IPS-18c (cell line): ENCODE data around the gene CCL17.
"Not testable (repeated sequence)": the region's sequence is repeated elsewhere in the genome, so short reads cannot be mapped to it uniquely, and the experiment has no call there.

Experiments
- H3K4me3 ChIP-seq: 2 replicates; pipeline ENCODE4 v1.7.0; 2013; ENCODE audit warnings: low read depth, mild to moderate bottlenecking, low read length, moderate library complexity; ENCODE audit not compliant: insufficient read depth
- H3K9me3 ChIP-seq: one replicate; pipeline ENCODE4 v1.6.1; 2013; ENCODE audit warnings: mild to moderate bottlenecking, low read length, moderate library complexity; ENCODE audit not compliant: control insufficient read depth, insufficient read depth

Gene CCL17

DNA sequence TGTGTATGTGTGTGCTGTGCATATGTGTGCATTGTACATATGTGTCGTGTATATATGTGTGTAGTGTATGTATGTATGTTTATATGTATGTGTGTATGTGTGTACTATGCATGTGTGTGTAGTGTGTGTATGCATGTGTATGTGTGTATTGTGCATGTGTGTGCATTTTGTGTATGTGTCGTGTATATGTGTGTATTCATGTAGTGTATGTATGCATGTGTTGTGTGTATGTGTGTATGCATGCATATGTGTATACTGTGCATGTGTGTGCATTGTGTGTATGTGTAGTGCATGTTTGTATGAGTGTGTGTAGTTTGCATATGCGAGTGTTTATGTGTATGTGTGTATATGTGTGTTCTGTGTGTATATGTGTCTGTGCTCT lies 15.5 kb upstream of the CCL17 start:
- Histone ChIP-seq H3K4me3 (no peak overlapping the region), H3K9me3 (no peaks in the 10 kb centered on the region)

DNA sequence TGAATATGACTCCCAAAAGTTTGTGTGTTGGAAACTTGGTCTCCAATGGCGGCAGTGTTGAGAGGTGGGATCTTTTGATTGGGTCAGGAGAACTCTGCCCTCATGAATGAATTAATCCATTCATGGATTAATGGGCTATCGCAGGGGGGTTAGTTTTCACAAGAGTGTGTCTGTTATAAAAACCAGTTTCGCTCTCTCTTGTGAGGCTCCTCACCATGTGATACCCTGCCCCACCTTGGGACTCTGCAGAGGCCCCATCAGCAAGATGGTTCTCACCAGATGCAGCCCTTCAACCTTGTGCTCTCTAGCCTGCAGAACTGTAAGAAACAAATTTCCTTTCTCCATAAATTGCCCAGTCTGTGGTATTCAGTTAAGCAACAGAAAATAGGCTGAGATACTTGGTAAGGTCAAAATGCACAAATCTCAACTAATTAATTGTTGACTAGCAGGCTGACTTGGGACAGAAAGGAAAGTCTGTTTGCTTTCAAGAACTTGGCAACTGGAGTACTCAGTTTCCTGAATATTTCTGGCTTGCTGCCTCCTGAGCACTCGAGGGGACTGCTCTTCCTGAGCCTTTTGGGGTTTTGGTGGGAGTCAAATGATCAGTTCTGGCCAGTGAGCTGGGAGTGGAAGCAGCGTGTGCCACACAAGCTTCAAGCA lies 13.8 kb upstream of the CCL17 start:
- H3K4me3 ChIP-seq = no peak overlapping the region

DNA sequence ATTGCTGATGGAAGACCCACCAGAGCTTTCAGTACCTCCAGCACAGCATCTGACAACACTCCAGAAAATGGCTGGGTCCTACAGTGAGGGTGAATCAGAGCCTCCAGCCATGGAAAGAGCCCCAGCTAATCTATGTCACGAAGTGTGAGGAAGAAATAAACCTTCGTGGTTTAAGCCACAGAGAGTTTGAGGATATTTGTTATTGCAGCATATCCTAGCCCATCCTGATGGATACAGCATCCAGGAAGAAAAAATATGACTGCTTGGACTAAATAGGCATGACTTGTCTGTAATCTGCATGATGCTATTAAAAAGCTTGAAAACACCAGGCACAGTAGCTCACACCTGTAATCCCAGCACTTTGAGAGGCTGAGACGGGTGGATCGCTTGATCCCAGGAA lies 13.3 kb upstream of the CCL17 start:
- Histone ChIP-seq H3K9me3 (no peaks in the 10 kb centered on the region), H3K4me3 (no peak overlapping the region)

More for the DNA sequence above, 13.8 kb upstream of the CCL17 start:
- no peaks in the 10 kb centered on the region for H3K9me3 ChIP-seq

DNA sequence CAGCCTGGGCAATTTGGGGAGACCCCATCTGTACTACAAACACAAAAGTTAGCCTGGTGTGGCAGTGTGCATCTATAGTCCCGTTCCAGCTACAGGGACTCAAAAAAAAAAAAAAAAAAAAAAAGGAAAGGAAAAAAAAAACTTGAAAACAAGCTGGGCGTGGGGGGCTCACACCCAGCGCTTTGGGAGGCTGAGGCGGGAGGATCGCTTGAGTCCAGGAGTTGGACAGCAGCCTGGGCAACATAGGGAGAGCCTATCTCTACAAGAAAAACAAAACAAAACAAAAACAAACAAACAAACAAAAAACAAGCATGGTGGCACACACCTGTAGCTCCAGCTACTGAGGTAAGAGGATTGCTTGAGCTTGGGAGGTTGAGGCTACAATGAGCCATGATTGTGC lies 12.9 kb upstream of the CCL17 start:
- no peaks in the 10 kb centered on the region for H3K9me3 ChIP-seq
- H3K4me3 ChIP-seq = no peak overlapping the region

DNA sequence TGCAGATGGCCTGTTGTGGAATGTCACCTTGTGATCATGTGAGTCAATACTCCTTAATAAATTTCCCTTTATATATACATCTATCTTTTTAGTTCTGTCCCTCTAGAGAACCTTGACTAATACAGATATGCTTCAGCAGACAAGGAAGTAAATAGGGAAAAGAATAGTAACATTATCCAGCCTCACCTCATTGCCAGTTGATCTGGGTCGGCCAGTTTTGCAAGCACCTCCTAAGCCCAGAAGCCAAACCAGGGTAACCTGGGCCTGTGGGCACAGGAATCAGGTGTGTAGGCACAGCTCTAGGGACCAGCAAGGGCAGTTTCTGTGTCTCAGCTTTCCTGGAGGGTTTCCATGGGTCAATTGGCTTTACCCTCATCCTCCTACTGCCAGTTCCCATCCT lies 11.9 kb upstream of the CCL17 start:
- no peak overlapping the region for H3K4me3 ChIP-seq

DNA sequence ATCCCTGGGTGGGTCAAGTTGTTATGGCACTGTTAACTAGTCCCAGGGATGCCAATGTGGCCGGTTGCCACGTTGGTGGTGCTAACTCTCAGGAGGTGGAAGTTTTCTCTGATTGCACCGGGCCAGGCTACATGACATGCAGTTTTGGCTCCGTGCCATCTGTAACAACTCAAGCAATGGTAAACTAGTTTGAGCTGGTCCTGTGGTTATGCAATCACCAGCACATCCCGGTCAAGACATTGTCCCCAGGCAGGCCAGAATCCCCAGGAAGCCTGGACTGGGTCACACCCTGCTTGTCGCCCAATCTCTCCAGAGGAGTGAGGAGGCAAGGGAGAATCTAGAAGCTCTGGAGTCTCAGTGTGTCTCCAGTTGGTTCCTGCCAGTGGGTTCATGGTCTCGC lies 10.1 kb upstream of the CCL17 start:
- Histone ChIP-seq H3K9me3 (no peaks in the 10 kb centered on the region), H3K4me3 (no peak overlapping the region)

More for the DNA sequence above, 11.9 kb upstream of the CCL17 start:
- H3K9me3 ChIP-seq = no peaks in the 10 kb centered on the region

DNA sequence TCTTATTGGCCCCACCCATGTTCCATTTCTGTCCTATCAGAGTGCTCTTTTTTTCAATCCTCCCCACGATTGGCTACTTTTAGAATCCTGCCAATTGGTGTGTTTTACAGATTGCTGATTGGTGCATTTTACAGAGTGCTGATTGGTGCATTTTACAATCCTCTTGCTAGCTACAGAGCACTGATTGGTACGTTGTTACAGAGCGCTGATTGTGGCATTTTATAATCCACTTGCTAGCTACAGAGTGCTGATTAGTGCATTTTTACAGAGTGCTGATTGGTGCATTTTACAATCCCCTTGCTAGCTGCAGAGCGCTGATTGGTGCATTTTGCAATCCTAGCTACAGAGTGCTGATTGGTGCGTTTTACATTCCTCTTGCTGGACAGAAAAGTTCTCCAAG lies 9.5 kb upstream of the CCL17 start:
- Histone ChIP-seq H3K4me3 (no peak overlapping the region), H3K9me3 (no peaks in the 10 kb centered on the region)

DNA sequence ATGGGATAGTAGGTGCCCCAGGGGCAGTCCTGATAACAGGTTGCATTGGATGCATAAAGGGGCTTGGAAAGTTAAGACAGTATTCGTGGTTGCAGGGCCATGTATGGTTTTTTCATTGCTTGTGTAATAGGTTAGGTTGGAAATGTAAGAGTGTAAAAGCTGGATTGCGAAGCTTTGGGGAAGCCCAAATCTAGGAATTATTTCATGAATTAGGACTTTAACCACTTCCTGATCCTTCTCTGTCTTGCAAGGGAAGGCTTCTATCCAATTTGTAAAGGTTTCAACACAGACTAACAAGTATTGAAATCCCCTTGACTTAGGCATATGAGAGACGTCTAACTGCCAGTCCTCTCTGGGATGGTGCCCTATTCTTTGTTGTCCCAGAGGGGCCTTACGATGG lies 7.8 kb upstream of the CCL17 start:
- no peak overlapping the region for H3K4me3 ChIP-seq
- no peaks in the 10 kb centered on the region for H3K9me3 ChIP-seq

DNA sequence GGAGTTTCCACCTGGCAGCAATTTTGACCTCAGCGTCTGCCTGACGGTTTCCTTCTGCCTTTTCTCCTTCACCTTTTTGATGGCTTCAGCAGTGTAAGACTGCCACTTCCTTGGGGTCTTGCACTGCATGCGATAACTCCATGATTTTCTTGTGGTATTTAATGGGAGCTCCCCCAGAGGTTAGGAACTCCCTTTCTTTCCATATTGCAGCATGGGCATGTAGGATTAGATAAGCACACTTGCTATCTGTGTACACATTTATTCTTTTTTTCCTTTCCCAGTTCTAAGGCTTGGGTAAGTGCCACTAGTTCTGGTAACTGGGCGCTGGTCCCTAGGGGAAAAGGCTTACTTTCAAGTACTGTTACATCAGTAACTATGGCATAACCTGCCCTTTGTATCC lies 7.1 kb upstream of the CCL17 start:
- not testable (repeated sequence) for H3K4me3 ChIP-seq, H3K9me3 ChIP-seq

DNA sequence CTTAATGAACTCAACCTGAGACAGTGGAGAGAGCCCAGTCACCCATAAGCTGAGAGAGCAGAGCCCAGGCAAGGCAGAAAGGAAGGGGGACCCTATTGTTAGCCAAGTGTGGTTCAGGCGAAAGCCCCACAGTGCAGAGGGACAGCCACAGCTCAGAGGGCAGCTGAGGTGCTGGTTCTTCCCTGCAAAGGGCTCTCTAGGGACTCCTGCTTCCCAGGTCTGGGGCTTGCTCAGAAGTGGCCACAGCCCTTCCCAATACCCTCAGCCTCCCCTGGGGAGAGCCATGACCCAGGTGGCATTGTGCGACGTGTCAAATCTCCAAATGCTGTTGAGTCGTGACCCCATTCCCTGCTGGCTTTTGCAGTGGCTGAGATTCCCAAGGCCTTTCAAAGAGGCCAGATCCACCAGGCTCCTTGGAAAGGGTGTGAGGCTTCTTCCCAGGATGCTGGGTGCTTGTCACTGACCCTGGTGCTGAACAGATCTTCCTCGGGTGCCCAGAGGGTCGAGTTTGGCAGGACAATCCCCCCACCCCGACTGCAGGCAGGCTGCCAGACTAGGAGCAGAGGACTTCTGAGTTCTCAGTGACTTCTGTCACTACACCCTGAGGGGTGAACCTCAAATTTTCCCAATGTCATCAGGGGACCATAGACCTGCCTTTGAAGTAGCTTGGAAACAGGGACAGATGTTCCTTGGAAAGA lies 2.5 kb upstream of the CCL17 start:
- Histone ChIP-seq H3K4me3 (no peak overlapping the region), H3K9me3 (no peaks in the 10 kb centered on the region)

DNA sequence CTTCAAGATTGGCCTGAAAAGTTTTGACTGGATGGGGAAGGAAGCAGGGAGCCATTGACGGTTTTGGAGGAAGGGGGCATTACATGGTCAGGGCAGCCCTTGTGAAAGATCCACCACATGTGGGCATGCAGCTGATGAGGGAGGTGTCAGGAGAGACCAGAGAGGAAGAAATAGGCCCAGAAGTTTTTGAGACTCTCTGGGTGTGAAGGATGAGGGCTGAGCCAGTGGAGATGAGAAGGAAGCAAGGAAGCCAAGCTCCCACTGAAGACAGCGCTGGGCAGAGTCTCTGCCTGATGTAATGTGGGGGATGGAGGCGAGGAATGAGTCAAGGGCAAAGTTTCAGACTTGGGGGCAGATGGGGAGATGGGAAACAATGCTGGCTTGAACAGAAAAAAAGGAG lies 530 bp downstream of the CCL17 start:
- H3K9me3 ChIP-seq = no peaks in the 10 kb centered on the region
- no peak overlapping the region for H3K4me3 ChIP-seq

DNA sequence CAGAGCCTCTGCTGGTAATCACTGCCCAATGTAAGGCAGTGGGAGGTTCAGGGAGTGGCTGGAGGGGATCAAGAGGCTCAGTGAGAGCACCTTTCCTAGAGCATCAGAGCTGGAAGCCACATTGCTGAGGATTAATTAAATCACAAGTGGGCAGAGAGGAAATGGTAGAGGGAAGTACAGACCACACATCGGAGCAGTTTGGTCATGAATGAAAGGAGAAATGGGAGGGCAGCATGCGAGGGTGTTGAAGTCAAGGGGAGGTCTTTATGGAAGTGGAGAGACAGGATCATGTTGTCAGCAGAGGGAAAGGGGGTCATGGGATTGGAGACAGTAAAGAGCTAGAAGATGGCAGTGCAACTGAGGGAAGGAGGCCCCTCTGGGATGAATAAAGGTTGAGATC lies 2.3 kb downstream of the CCL17 start:
- Histone ChIP-seq H3K9me3 (no peaks in the 10 kb centered on the region), H3K4me3 (no peak overlapping the region)

DNA sequence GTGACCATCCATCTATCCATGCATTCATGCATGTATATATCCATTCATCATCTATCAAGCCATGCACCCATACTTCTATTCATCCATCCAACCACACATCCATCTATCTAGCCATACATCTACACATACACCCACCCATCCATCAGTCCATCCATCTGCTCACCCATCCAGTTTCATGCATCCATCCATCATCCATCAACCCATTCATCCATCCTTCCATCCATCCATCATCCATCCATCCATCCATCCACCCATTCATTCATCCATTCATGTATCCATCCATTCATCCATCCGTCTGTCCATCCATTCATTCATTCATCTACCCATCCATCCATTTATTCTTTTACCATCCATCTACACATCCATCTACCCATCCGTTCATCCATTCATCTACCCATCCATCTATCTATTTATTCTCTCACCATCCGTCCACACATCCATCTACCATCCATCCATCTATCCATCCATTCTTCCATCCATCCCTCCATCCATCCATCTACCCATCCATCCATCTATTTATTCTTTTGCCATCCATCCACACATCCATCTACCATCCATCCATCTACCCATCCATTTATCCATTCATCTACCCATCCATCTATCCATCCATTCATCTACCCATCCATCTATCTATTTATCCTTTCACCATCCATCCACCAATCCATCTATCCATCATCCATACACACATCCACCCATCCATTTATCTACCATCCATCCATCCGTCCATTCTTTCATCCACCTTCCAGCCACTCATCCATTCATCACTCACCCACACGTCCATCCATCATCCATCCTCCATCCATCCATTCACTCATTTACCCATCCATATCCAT lies 3.2 kb downstream of the CCL17 start:
- H3K9me3 ChIP-seq = no peaks in the 10 kb centered on the region

DNA sequence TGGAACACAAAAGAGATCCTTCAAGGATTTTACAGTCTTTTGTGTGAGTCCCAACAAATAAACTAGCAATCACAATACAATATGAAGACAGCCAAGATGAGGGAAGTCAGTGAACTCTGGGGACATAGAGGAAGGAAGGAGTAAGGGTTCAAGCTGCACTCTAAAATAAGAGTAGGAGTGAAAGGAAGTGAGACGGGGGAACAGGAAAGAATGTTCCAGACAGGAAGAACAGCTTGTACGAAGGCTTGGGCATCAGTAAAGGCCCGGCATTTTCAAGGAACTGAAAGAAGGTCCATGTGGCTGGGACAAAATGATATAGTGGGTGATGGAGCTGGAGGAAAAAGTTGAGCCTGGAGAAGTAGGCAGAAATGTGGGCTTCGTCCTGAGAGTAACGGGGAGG lies 4.5 kb downstream of the CCL17 start:
- Histone ChIP-seq H3K4me3 (no peak overlapping the region), H3K9me3 (no peaks in the 10 kb centered on the region)

More for the DNA sequence above, 3.2 kb downstream of the CCL17 start:
- no peak overlapping the region for H3K4me3 ChIP-seq

DNA sequence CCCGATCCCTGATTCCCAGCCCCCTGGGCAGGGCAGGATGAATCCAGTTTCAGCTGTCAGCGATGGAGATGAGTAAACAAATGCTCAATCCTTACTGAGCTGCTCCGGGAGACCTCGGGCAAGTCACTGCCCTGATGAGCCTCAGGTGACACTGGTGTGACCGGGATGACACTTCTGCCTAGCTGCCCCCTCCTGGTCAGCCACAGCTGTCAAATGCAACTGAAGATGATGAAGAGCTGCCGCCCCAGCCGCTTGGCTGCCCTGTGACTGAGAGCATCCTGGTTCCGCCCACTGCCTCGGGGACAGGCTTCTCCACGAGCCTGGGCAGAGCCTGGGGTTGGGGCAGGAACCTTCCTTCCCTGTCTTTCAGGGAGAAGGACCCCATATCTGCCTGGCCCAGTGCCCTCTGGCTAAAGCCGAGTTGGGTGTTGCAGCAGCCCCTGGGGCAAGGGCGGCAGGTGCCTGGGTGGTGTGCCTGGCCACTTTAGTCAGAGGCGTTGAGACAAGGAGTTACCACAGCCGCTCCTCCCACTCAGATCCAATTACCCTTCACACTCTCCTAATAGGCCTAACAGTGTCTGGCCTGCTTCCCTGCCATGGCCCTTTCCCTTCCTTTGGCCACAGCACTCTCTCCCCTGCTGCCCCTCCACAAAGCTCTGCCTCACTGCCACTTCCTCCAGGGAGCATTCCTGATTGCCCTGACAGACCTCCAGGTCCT lies 5.5 kb downstream of the CCL17 start:
- H3K9me3 ChIP-seq = no peaks in the 10 kb centered on the region
- no peak overlapping the region for H3K4me3 ChIP-seq

DNA sequence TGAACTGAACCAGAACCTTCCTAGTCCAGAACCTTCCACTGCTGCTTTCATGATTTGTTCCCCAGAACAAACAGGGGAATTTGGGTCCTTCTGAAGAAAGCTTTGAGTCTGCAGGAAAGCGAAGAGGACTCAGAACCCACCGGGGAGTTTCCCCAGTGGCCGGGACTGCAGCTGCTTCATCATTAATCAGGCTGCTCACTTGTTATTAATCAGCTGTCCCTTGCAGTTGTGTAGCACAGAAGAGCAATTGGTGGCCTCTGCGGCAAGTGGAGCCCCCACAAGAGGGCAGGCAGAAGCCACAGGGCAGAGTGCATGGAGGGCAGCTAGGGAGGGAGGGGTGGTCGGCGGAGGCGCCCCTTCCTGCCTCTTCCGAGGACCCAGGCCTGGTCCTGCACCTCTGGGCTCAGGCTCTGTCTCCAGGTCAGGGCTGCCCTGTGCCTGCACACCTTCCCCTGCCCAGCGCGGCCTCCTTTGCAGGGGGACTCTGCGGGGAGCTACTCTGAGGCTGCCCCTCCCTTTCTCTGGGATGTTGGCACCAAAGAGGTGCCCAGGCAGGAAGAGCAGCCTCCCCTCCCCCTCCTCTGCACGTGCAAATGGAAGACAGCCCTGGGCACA lies 6.9 kb downstream of the CCL17 start:
- no peak overlapping the region for H3K4me3 ChIP-seq
- H3K9me3 ChIP-seq = no peaks in the 10 kb centered on the region

DNA sequence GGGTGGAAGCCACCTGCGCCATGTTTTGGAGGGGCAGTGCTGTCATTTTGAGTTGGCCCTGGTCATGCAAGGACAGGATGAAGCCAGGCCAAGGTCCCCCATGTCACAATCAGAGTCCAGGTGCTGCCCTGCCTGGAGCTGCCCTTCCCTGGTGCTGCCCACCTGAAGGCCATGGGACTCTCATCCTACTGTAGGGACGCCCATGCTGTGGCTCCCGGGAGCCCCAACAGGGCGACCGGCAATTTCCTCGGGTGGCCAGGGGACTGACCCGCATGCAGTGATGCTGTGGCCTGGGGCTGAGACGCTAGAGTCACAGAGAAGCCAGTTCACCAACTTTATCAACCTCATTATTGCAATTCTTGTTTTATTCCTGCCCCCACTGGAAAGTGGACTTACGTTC lies 8.0 kb downstream of the CCL17 start:
- Histone ChIP-seq H3K4me3 (no peak overlapping the region), H3K9me3 (no peaks in the 10 kb centered on the region)
